Chondrocyte (in vitro differentiated cells): ENCODE data around the gene SH3BP1. TPM values are rescaled to one million over a fixed set of nuclear protein-coding genes. Genes with fewer than 3 reads are reported as not detected.
"Not testable (repeated sequence)": the region's sequence is repeated elsewhere in the genome, so short reads cannot be mapped to it uniquely, and the experiment has no call there.

Experiments
- DNase-seq: peaks from one replicate; pipeline ENCODE4 v3.0.0; 2021; ENCODE audit warnings: mixed read lengths, low spot score
- H3K27ac Mint-ChIP-seq: one replicate; pipeline ENCODE4 v1.8.0; 2021; ENCODE audit warnings: mild to moderate bottlenecking, moderate library complexity, mixed read lengths; ENCODE audit not compliant: unreplicated experiment
- H3K27me3 Mint-ChIP-seq: 2 replicates; pipeline ENCODE4 v1.8.0; 2021; ENCODE audit warnings: low read depth, mixed read lengths
- H3K36me3 Mint-ChIP-seq: 2 replicates; pipeline ENCODE4 v1.8.0; 2021; ENCODE audit warnings: low read depth, mixed read lengths
- H3K4me1 Mint-ChIP-seq: 2 replicates; pipeline ENCODE4 v1.8.0; 2021; ENCODE audit warnings: low read depth, mild to moderate bottlenecking, mixed read lengths
- H3K4me3 Mint-ChIP-seq: one replicate; pipeline ENCODE4 v1.8.0; 2021; ENCODE audit warnings: mild to moderate bottlenecking, moderate library complexity, mixed read lengths; ENCODE audit not compliant: unreplicated experiment
- H3K9me3 Mint-ChIP-seq: 2 replicates; pipeline ENCODE4 v1.8.0; 2021; ENCODE audit warnings: low read depth, mixed read lengths
- CTCF ChIP-seq: fragments of 200-600 bp; sonication (generic); IDR thresholded peaks from 2 replicates; pipeline ENCODE4 v1.5.0; 2021; ENCODE audit warnings: antibody characterized with exemption, mild to moderate bottlenecking, moderate library complexity
- total RNA-seq: library from RNA; stranded (reverse); gene quantifications from 3 replicates; pipeline ENCODE4 v1.2.1, GENCODE V29; 2021

SH3BP1 gene
- total RNA-seq, 1 donor from 2014 or later = 2.7 TPM

GRCh38 chr22:37601203-37601539 is 38.3 kb upstream of the SH3BP1 start:
- DNase-seq = no peak
- Mint-ChIP-seq H3K27ac (no peak overlapping the region), H3K27me3 (peaks cover 13% of the 10 kb centered on the region), H3K9me3 (no peaks in the 10 kb centered on the region), H3K36me3 (no peaks in the 10 kb centered on the region), H3K4me3 (no peak overlapping the region), H3K4me1 (no peaks in the 10 kb centered on the region)
- no peak for TF ChIP-seq CTCF

GRCh38 chr22:37601540-37602442 is 37.7 kb upstream of the SH3BP1 start:
- Mint-ChIP-seq H3K4me3 (no peak overlapping the region), H3K27ac (no peak overlapping the region), H3K4me1 (peaks cover under 1% of the 10 kb centered on the region), H3K27me3 (peaks cover 13% of the 10 kb centered on the region), H3K9me3 (no peaks in the 10 kb centered on the region), H3K36me3 (no peaks in the 10 kb centered on the region)
- no peak for DNase-seq
- no peak for TF ChIP-seq CTCF

GRCh38 chr22:37602546-37603277 is 36.8 kb upstream of the SH3BP1 start:
- not testable (repeated sequence) for H3K27ac Mint-ChIP-seq, H3K4me3 Mint-ChIP-seq, H3K36me3 Mint-ChIP-seq, H3K9me3 Mint-ChIP-seq, H3K4me1 Mint-ChIP-seq, DNase-seq
- peaks cover 13% of the 10 kb centered on the region for H3K27me3 Mint-ChIP-seq

GRCh38 chr22:37604074-37604473 is 35.4 kb upstream of the SH3BP1 start:
- no peak for DNase-seq
- Mint-ChIP-seq H3K27me3 (peaks cover 13% of the 10 kb centered on the region), H3K27ac (no peak overlapping the region), H3K4me3 (no peak overlapping the region), H3K4me1 (peaks cover 14% of the 10 kb centered on the region), H3K9me3 (no peaks in the 10 kb centered on the region), H3K36me3 (no peaks in the 10 kb centered on the region)
- TF ChIP-seq CTCF = no peak

GRCh38 chr22:37604875-37605274 is 34.6 kb upstream of the SH3BP1 start:
- Mint-ChIP-seq H3K4me1 (peaks cover 20% of the 10 kb centered on the region), H3K4me3 (no peak overlapping the region), H3K27ac (no peak overlapping the region), H3K36me3 (no peaks in the 10 kb centered on the region), H3K9me3 (no peaks in the 10 kb centered on the region), H3K27me3 (peaks cover 13% of the 10 kb centered on the region)
- no peak for TF ChIP-seq CTCF
- DNase-seq = no peak
